Measurements from ENCODE around the gene OASL. TPM values are rescaled to one million over a fixed set of nuclear protein-coding genes. Genes with fewer than 3 reads are reported as not detected.

OASL gene
- total RNA-seq, 4 donors from 2014 or later: 5.2 to 18.7 (median 11.5) TPM

DNA sequence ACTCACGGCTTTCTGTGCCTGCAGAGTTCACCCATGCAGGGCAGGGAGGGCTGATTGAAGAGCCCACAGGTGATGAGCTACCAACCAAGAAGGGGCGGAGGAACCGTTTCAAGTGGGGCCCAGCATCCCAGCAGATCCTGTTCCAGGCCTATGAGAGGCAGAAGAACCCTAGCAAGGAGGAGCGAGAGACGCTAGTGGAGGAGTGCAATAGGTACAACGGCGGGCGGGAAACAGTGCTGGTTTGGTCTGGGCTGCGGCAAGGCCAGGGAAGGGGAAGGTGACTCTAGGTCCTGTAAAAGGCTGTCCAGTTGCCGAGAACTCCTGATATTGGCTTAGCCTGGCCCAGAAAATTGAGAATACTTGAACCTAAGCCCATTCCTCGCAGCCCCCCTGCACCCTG, 45.5 kb downstream of the OASL start:
- no peaks in the 10 kb centered on the region for H3K36me3 ChIP-seq
- no peak for DNase-seq
- in situ Hi-C loops (cut with MboI; ENCODE audit: low pct_ligation_motif_present in 1 of 4, low pct_unique_long_range_greater_than_20kb in 1 of 4, low sequenced_read_pairs in 3 of 4): no loop called here
- 87% methylated on average over 11 of the region's 11 CpGs; no CpG with 5 or more reads in 1 of the 2 donors for WGBS, 2 donors (ENCODE audit: low coverage in 1 of 2)
- no peak overlapping the region for H3K27ac ChIP-seq
- TF ChIP-seq, protein P1, sequence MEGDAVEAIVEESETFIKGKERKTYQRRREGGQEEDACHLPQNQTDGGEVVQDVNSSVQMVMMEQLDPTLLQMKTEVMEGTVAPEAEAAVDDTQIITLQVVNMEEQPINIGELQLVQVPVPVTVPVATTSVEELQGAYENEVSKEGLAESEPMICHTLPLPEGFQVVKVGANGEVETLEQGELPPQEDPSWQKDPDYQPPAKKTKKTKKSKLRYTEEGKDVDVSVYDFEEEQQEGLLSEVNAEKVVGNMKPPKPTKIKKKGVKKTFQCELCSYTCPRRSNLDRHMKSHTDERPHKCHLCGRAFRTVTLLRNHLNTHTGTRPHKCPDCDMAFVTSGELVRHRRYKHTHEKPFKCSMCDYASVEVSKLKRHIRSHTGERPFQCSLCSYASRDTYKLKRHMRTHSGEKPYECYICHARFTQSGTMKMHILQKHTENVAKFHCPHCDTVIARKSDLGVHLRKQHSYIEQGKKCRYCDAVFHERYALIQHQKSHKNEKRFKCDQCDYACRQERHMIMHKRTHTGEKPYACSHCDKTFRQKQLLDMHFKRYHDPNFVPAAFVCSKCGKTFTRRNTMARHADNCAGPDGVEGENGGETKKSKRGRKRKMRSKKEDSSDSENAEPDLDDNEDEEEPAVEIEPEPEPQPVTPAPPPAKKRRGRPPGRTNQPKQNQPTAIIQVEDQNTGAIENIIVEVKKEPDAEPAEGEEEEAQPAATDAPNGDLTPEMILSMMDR (IDR thresholded peaks at IDR 0.05): no peak
- TF ChIP-seq POLR2AphosphoS5 (IDR thresholded peaks at IDR 0.05): no peak
- H3K4me1 ChIP-seq: no peaks in the 10 kb centered on the region
- no peak overlapping the region for H3K4me3 ChIP-seq
- no peaks in the 10 kb centered on the region for H3K9me3 ChIP-seq
- intact Hi-C loops (cut with DNase I; ENCODE audit: low total_unique reads): no loop called here
- H3K27me3 ChIP-seq: no peaks in the 10 kb centered on the region

DNA sequence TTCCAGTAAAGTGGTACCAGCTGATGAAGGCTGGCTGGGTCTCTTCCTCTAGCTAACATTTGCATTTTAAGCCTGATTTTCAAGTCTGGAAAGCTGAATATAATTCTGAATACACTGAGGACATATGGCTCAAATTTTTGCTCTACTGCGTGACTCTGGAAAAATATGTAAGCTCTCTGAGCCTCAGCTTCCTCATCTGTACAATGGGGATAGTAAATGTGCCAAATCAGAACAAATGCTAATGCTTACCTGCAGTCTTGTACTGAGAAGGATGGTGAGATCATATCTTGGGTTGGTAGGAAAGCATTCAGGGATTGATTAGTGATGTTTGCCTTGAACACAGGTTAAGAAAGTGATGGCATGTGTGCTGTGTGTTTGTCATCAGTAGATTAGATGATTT, 46.1 kb downstream of the OASL start:
- intact Hi-C loops (cut with DNase I; ENCODE audit: low total_unique reads): no loop called here
- DNase-seq: no peak
- H3K9me3 ChIP-seq: no peaks in the 10 kb centered on the region
- no peak overlapping the region for H3K4me3 ChIP-seq
- no peaks in the 10 kb centered on the region for H3K27me3 ChIP-seq
- no peaks in the 10 kb centered on the region for H3K4me1 ChIP-seq
- WGBS, 2 donors (ENCODE audit: low coverage in 1 of 2): 95% methylated on average over 1 of the region's 1 CpG; no CpG with 5 or more reads in 1 of the 2 donors
- no peaks in the 10 kb centered on the region for H3K36me3 ChIP-seq
- no peak overlapping the region for H3K27ac ChIP-seq
- TF ChIP-seq EP300 (IDR thresholded peaks at IDR 0.05; ENCODE audit: low read depth) (no peak), POLR2AphosphoS5 (IDR thresholded peaks at IDR 0.05) (no peak), POLR2A (IDR thresholded peaks at IDR 0.05) (no peak)
- TF ChIP-seq, protein P1 (IDR thresholded peaks at IDR 0.05): no peak
- in situ Hi-C loops (cut with MboI; ENCODE audit: low pct_ligation_motif_present in 1 of 4, low pct_unique_long_range_greater_than_20kb in 1 of 4, low sequenced_read_pairs in 3 of 4): no loop called here

DNA sequence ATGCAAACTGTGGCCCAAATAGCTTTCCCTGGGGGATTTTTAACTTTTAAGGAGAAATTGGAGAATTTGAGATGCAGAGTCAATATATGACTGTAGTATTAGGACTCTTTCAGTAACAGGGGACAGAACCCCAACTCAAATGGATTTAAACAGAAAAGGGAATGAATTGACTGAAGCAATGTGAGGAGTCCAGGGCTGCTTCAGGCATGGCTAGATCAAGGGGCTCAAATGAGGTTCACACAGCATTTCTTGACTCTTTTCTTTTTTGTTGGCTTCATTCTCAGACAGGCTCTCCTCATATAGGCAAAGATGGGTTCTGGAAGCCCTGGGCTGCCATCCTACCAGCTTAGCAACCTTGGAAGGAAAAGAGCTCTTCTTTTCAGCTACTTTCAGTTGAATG, 47.1 kb downstream of the OASL start:
- Histone ChIP-seq H3K4me1 (no peaks in the 10 kb centered on the region), H3K27ac (no peak overlapping the region), H3K36me3 (no peaks in the 10 kb centered on the region), H3K4me3 (no peak overlapping the region), H3K9me3 (no peaks in the 10 kb centered on the region), H3K27me3 (no peaks in the 10 kb centered on the region)
- intact Hi-C loops (cut with DNase I; ENCODE audit: low total_unique reads): no loop called here
- in situ Hi-C loops (cut with MboI; ENCODE audit: low pct_ligation_motif_present in 1 of 4, low pct_unique_long_range_greater_than_20kb in 1 of 4, low sequenced_read_pairs in 3 of 4): no loop called here
- TF ChIP-seq EP300 (IDR thresholded peaks at IDR 0.05; ENCODE audit: low read depth) (no peak), POLR2AphosphoS5 (IDR thresholded peaks at IDR 0.05) (no peak), POLR2A (IDR thresholded peaks at IDR 0.05) (no peak)
- TF ChIP-seq, protein P1 (IDR thresholded peaks at IDR 0.05): no peak
- no peak for DNase-seq

DNA sequence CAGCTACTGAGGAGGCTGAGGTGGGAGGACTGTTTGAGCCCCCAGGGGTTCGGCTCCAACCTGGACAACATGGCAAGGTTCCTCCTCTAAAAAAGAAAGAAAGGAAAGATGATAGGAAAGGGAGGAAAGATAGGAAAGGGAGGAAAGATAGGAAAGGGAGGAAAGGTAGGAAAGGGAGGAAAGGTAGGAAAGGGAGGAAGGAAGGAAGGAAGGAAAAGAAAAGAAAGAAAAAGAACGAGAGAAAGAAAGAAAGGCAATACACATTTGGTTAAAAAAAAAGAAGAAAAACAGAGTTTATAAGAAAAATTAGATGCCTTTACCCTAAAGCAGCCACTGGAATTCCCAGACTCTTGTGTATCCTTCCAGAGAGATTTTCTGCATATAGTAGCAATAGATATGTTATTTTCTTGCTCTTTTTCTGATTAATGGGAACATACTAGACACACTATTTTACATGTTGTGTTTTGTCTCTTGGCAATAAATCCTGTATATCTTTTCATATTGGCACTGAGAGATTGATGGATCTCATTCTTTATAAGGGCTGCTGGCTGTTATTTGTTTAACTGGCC, 48.5 kb downstream of the OASL start:
- no peak overlapping the region for H3K27ac ChIP-seq
- no peaks in the 10 kb centered on the region for H3K36me3 ChIP-seq
- no peaks in the 10 kb centered on the region for H3K27me3 ChIP-seq
- no peak for DNase-seq
- TF ChIP-seq EP300 (IDR thresholded peaks at IDR 0.05; ENCODE audit: low read depth) (no peak), POLR2AphosphoS5 (IDR thresholded peaks at IDR 0.05) (no peak), POLR2A (IDR thresholded peaks at IDR 0.05) (no peak)
- TF ChIP-seq, protein P1 (IDR thresholded peaks at IDR 0.05): no peak
- H3K4me1 ChIP-seq: no peaks in the 10 kb centered on the region
- H3K4me3 ChIP-seq: no peak overlapping the region
- in situ Hi-C loops (cut with MboI; ENCODE audit: low pct_ligation_motif_present in 1 of 4, low pct_unique_long_range_greater_than_20kb in 1 of 4, low sequenced_read_pairs in 3 of 4): no loop called here
- H3K9me3 ChIP-seq: no peaks in the 10 kb centered on the region
- intact Hi-C loops (cut with DNase I; ENCODE audit: low total_unique reads): no loop called here
- WGBS, 2 donors (ENCODE audit: low coverage in 1 of 2): 77 to 83% methylated on average over 2 of the region's 2 CpGs
